Left colon (tissue), 2 donors: ENCODE measurements around the gene RTN4IP1. TPM values are rescaled to one million over a fixed set of nuclear protein-coding genes. Genes with fewer than 3 reads are reported as not detected.
"Not testable (repeated sequence)": the region's sequence is repeated elsewhere in the genome, so short reads cannot be mapped to it uniquely, and the experiment has no call there.

Experiments used
- ATAC-seq: fragments of 200-7000 bp; cut with Tn5 transposase; one replicate; pipeline ENCODE4 v1.9.1; 2020; ENCODE audit warnings: mild to moderate bottlenecking, moderate library complexity
- DNase-seq, 2 donors: peaks; one replicate each; pipeline ENCODE4 v3.0.0-alpha.2; 2020
- intact Hi-C, 2 donors: fragments of 100-400 bp; cut with DNase I in 1 of 2; cut with micrococcal nuclease in 1 of 2; formaldehyde crosslinking; loops; one replicate each; pipeline versions ENCODE4 v1.11.2 to v1.14.0; 2022; cut with DNase I, micrococcal nuclease
- total RNA-seq, 2 donors: library from RNA; stranded (reverse); fragmentation: NEBNext Ultra II Directional; extraction: Animal tissue kit (Norgen Biotek cat#: 25700); gene quantifications; one replicate each; pipeline ENCODE4 v1.2.1, GENCODE V29; 2021
- donor health status: DM: no; HTN: no; CAD: no.
- donor health status: DM: yes; HTN: yes; CAD: no.

The RTN4IP1 gene
- total RNA-seq, 2 donors from 2014 or later = 10.2 to 16.9 TPM

DNA sequence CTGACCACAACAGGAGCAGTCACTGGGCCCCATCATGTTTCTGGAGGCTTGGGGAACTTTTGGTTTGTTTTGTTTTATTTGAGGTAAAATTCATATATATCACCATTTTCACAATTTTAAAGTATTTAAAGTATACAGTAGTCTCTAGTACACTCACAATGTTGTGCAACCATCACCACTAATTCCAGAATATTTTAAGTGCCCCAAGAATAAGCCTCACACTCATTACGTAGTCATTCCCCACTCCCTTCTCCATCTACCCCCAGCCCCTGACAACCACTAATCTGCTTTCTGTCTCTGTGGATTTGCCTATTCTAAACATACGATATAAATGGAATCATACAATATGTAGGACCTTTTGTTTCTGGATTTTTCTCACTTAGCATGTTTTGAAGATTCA lies 29.0 kb downstream of the RTN4IP1 start:
- intact Hi-C loops = no loop called here

DNA sequence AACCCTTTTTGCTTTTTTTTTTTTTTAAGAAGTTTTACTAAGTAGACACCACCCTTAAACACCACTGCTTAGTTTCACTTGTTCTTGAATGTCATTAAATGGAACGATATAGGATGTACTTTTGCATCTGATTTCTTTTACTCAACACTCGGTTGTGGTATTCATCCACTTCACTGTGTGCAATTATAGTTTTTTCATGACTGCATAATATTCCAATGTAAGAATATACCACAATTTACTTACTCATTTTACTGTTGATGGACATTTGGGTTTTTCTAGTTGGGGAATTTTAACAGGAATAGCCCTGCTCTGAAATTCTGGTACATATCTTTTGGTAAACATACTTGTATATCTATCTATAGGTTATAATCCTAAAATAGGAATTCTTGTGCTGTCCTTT lies 29.9 kb downstream of the RTN4IP1 start:
- DNase-seq (no peak), ATAC-seq (no peak)
- intact Hi-C loops = no loop called here

More for the DNA sequence above, 29.0 kb downstream of the RTN4IP1 start:
- ATAC-seq (no peak), DNase-seq (no peak)

DNA sequence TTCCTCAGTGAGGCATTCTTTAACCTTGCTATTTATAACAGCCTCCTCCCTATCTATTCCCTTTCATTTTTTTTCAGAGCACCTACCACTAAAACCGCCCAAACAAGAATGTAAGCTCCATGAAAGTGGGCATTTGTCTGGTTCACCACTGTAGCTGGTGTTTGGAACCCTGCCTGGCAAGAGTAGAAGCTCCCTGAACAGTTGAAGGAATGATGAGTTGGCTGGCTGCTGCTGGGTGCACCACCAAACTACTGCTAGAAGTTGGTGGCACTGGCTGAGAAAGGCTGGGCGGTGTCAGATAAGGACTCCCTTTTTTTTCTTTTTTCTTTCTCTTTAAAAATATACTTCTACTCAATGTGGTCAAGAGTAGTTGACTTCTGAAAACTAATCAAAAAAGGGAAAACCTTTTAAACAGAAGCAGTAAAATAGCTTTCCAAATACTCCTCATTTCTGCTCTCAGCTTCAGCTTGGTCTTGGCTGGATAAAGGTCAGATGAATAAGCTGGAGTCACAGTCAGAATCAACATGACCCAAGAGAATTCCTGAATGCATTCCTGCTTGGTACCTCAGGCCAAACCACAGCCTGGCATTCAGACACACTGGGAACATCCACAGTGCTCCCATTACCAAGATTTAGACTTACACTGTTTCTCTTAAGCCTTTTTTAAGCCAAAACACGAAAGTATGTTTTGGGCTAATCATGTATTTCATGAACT lies 38.0 kb downstream of the RTN4IP1 start:
- ATAC-seq (no peak), DNase-seq (no peak)
- intact Hi-C loops = no loop called here

DNA sequence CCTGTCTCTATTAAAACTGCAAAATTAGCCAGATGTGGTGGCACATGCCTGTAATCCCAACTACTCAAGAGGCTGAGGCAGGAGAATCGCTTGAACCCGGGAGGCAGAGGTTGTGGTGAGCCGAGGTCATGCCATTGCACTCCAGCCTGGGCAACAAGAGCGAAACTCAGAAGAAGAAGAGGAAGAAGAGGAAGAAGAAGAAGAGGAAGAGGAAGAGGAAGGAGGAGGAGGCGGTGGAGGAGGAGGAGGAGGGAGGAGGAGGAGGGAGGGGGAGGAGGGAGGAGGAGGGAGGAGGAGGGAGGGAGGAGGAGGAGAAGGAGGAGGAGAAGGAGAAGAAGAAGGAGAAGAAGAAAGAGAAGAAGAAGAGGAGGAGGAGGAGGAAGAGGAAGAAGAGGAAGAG lies 40.4 kb downstream of the RTN4IP1 start:
- DNase-seq, intact Hi-C loops, ATAC-seq: not testable (repeated sequence)

DNA sequence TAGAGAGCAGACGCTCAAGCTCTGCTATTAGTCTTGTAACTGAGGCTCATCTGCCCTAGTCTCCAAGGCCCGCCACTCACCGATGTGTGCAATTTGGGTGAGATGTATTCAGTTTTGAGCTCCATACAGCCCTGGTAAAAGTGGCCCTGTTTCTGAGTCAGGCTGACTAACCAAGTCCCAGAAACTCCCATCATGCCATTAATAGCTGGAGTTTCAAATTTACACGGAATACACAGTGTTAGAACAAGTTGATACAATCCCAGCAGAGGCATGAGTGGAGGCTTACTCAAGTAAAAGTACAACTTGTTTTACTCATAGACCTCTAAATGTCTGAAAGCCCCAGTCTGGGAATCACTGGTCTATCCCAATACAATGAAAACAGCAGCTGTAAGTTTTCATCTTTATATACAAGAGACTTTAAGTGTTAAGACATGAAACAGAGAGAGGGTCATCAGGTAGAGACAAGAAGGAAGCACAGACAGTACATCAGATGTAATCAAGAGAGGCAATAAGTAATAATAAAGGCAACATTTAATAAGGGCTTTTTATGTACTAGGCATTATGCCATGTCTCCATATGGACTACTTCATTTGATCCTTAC lies 42.4 kb downstream of the RTN4IP1 start:
- DNase-seq (no peak), ATAC-seq (no peak)
- intact Hi-C loops = no loop called here

DNA sequence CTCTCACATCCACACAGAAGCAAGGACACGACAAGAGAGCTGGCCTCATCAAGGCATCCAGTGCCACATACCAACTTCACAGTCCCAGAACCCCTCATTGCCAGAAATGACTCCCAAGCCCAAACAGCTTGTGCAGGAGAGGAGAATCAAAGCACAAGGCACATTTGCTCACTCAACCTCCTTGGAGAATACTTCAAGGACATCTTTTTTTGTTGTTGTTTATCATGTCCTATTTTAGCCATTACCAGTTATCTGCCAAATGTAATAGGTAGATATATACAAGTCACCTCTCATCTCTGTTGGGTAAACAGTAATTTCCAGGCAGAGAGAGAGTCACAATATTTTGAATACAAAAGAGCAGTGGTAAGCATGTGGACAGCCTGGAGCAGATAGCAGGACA lies 47.8 kb downstream of the RTN4IP1 start:
- no peak for DNase-seq
- intact Hi-C loops = no loop called here
- no peak for ATAC-seq

DNA sequence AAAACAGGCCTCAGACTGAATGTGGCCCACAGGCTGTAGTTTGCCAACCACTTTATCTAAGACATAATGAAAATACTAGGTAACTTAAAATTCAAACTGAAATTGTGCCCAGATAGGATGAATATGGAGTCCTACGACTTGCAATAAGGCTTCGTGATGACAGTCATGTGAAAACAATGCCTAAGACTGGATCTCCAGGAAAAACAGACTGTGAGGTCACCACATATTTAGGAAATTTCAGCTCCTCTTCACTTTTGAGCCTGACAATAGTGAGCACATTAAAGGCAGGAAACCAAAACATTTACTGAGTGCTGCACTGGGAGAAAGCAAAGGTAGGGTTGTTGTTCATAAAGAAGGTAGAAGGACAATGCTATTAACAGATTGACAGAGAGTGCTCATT lies 50.0 kb downstream of the RTN4IP1 start:
- ATAC-seq (no peak), DNase-seq (no peak)
- intact Hi-C loops = no loop called here

DNA sequence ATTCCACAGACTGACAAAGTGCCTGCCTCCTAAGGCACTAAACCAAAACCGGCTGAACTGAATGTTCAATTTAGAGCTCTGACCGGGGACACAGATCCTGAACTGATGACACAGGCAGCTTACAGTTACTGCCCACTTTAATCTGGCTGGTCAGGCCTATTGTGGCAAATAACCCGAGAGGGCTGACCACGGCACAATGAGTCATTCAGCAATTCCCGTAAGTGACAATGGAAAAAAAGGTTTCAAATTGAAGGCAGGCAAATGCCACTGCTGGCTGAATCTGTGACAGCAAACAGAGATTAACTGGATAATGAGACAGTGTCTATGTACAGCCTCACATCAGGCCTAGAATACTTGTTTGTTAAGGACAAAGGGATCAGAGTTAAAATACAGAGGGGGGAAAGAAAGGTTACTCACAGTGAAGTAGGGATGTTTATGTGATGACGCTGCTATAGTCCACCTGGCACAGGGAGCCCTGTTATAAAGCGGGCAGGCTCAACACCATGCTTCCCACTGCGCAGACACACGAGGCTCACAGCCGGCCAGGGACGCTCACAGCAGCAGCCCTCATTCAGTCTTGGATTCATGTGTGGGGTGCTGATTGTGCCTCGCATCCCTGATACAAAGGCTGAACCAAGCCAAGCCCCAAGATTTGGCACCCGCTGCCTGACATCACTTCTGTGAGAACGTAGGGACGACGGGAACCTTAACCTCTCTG lies 54.4 kb downstream of the RTN4IP1 start:
- no peak for ATAC-seq
- intact Hi-C loops = no loop called here
- no peak for DNase-seq

DNA sequence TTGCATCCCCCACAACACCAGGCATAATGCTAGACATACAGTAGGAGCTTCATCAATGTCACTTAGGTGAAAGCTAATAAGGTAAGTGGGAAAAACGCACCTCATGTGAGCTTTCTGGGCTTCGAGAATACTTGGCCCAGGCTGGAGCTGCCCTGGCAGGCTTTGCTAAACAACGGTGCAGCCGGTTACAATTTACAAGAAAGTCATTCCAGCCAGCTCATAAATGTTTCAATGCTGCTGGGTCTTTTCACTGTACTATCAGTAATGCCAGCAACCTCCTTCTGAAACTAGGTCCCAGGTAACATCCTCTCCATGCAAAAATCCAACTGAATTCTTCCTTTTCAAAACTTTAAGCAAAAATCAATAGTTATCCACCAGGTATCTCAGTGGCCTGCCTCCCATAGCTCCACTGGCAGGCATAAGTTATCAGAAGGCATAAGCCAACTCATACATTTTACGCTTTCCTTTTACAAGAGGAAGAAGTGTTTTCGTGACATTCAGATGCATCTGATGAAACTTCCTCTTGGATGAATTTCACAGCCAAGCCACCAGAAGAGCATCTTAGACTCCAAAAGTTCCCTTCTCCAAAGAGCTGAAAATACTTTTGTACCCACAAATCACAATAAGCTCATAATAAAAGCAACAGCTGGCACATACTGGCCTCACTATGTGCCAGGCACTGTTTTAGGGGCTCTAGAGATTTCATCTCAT lies 56.3 kb downstream of the RTN4IP1 start:
- ATAC-seq (no peak), DNase-seq (no peak)
- intact Hi-C loops = no loop called here

DNA sequence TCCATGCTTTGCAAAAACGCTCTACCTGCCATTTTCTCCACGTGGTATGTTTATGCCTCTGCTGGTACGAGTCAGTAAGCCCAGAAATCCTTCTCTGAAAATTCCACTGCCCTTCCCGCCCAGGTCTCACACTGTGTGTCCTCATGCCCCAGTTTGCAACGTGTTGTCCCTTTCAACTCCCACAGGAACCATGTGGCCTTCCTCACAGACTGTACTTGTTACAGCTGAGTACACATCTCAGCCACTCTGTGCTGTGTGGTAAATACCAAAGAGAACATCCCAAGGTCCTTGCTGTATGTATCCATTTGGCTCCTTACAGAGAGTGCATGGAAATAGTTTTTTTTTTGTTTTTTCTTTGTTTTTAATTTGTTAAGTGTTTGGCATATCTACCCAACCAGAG lies 56.9 kb downstream of the RTN4IP1 start:
- intact Hi-C loops = no loop called here
- ATAC-seq (no peak), DNase-seq (no peak)

DNA sequence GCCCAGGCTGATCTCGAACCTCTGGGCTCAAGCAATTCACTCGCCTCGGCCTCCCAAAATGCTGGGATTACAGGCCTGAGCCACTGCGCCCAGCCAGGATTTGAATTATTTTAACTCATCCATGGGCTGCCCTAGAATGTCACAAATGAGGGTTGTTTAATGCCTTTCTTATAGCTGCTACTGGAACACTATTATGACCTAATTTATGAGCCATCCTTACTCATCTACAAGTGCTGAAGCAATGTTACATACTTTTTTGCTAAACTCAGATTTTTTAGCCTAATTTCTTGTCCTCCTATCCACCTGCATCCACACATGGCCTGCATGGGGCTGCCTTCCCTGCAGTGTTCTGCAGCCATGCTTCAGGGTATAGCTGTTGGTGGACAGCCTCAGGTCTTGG lies 59.9 kb downstream of the RTN4IP1 start:
- DNase-seq (no peak), ATAC-seq (no peak)
- intact Hi-C loops = loop anchor here (5.0 to 10.0 kb wide), 3 partner anchors 122 to 232 kb away; no protein-coding TSS in a partner anchor

DNA sequence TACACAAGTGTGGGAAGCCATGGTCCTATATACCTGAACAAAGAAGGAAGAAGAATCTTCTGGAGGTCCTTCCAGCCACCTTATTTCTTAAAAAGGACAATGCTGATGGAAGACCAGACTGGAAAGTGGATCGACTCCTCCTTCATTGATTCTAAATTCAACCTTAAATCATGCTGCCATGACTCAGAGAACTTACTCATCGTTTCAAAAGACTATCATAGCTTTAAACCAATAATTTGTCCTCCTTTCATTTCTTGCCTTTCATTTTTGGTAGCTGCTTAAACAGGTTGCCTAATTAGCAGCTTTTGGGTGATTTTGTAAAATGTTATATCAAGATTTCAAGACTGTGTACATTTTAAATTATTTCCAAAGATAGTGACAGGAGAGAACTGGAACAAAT lies 60.8 kb downstream of the RTN4IP1 start:
- ATAC-seq (no peak), DNase-seq (no peak)
- intact Hi-C loops = loop anchor here (5.0 to 10.0 kb wide), 3 partner anchors 121 to 231 kb away; no protein-coding TSS in a partner anchor

DNA sequence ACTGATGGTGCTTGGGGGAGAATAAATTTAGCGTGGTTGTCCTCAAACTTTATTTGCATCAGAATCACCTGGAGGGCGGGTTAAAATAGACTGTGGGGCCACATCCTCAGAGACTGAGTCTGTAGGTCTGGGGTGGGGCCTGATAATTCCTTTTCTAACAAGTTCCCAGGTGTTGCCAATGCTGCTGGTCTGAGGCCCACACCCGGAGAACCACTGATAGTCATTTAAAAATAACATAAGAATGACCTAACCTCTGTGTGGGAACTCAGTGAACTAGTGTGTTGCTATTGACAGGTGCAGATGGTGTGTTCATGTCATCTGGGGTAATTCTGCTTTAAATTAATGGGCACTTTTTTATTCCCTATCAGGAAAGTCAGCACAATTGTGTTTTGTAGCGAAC lies 64.8 kb downstream of the RTN4IP1 start:
- DNase-seq = no peak
- intact Hi-C loops = loop anchor here in 1 of 2 donors (10.0 kb wide), 1 partner anchor 120 kb away; no protein-coding TSS in a partner anchor

DNA sequence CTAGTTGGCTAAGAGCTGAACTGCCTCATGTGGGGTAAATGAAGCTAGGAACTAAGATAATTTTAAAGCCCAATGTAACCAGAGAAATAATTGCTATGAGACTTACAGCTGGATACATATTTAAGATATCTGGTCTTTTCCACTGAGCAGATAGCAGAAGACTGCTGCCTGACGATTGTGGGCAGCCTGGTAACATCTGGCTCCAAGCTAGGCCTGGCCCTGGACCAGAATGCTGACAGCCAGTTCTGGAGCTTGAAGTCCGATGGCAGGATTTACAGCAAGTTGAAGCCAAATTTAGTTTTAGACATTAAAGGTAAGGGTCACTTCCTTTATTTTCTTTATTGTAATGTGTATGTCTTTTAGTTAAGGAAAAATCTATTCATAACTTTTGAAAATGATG lies 65.7 kb downstream of the RTN4IP1 start:
- ATAC-seq (no peak), DNase-seq (no peak)
- intact Hi-C loops = loop anchor here in 1 of 2 donors (10.0 kb wide), 1 partner anchor 119 kb away; no protein-coding TSS in a partner anchor

More for the DNA sequence above, 64.8 kb downstream of the RTN4IP1 start:
- peak; percentile 39 for ATAC-seq

DNA sequence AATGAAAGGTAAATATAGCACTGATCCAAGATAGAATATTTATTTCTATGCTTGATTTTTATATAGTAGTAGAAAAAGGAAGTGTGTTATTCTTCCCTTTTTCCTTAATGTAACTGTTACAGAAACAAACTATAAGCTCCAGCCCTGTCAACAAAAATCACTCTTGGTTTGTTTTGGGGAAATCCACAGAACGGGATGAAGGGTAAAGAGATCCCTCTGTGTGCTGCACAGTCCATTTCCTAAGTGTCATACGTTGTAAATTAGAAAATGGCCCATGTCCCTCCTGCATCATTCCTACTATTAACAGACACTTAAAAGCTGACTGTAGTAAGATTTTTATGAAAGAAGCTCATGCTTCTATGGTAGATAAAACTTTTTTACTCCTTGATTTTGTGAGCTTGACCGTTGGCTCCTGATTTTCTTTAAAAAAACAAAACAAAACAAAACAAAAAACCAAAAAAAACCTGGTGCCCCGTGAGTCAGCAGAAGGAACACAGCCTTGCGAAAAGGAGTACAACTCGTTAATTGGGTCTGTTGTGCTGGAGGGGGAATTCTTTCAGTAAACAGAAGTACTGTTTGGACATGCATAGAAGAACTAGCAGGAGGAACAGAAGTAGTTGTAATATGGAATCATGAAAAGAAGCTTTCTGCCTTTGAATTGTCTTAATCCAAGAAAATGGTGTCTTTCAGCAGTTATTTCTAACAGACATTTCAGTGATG lies 67.5 kb downstream of the RTN4IP1 start:
- DNase-seq (no peak), ATAC-seq (no peak)
- intact Hi-C loops = loop anchor here in 1 of 2 donors (10.0 kb wide), 1 partner anchor 117 kb away; no protein-coding TSS in a partner anchor

DNA sequence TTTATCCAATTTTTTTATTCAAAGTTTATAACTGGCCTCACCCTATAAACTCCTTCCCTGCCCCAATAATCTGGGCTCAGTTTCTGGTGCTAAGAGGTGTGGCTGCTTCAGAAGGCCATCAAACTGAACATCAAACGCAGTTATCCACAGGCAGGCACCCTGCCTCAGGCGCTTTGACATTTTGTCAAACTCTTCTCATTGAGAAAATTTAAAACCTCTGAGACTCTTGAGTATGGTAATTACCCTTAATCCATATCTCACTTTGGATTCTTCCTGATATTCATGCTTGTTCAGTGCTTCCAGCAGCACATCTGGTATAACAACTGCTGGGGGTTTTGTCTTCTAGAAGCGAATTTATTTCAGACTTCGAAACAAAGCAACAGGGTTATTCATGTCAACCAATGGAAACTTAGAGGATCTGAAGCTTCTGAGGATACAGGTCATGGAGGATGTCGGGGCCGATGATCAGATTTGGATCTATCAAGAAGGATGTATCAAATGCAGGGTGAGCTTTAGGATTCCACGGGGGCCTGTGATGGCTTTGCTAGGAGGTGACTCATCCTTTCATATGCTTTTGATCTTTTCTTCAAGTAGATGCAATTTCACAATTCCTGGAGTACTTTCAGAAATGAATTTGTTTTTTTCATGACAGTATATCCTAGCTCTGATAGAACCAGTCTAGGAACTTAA lies 68.2 kb downstream of the RTN4IP1 start:
- intact Hi-C loops = loop anchor here in 1 of 2 donors (10.0 kb wide), 1 partner anchor 116 kb away; no protein-coding TSS in a partner anchor
- DNase-seq (no peak), ATAC-seq (no peak)

DNA sequence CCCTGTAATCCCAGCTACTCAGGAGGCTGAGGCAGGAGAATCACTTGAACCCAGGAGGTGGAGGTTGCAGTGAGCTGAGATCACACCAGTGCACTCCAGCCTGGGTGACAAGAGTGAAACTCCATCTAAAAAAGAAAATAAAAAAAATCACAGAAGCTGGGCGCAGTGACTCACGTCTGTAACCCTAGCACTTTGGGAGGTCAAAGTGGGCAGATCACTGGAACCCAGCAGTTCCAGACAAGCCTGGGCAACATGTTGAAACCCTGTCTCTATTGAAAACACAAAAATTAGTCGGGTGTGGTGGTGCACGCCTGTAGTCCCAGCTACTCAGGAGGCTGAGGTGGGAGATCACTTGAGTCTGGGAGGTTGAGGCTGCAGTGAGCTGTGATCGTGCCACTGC lies 69.6 kb downstream of the RTN4IP1 start:
- intact Hi-C loops = loop anchor here in 1 of 2 donors (10.0 kb wide), 1 partner anchor 115 kb away; no protein-coding TSS in a partner anchor
- not testable (repeated sequence) for DNase-seq, ATAC-seq

DNA sequence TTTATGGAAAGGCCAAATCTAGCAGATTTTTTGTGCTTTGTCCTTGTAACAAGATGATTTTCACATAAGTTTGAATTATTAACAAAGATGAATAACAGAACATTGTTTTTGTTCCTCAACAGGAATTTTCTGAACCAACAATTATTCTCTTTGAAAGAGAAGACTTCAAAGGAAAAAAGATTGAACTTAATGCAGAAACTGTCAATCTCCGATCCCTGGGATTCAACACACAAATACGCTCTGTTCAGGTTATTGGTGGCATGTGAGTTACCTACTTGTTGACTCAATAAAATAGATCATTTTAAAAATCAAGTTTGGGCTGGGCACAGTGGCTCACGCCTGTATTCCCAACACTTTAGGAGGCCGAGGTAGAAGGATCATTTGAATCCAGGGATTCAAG lies 70.9 kb downstream of the RTN4IP1 start:
- intact Hi-C loops = no loop called here
- DNase-seq (no peak), ATAC-seq (no peak)
